ENCODE data around the gene ERBB3. TPM values are rescaled to one million over a fixed set of nuclear protein-coding genes. Genes with fewer than 3 reads are reported as not detected.

ERBB3 gene
- total and polyA plus RNA-seq, 2 of the 8 experiments (the other 6 are each of a cell fraction or from before 2014, with no cell fraction given): 33.9 to 52.4 TPM

DNA sequence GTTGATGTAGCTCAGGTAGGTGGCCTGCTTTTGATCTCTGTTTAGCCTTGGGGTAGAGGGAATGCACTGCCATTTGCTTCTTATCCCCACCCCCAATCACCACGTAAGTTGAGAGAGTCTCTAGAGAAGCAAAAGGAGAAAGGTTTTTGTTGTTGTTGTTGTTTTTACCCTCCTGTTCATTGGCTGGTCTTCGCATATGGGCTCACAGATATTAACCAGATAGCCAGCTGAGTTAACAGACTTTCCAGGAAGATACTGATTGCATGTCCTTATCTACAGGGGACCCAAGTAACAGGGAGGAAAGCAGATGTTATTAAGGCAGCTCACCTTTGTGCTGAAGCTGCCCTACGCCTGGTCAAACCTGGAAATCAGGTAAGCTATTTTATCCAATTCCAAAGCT lies 27.3 kb downstream of the ERBB3 start (continued):
- TF ChIP-seq PHF8 (conservative IDR thresholded peaks at IDR 0.05; ENCODE audit: low read depth, low read length): no peak
- no peak for TF ChIP-seq SP4 (IDR thresholded peaks at IDR 0.05; ENCODE audit: low read length)
- TF ChIP-seq TBP (IDR thresholded peaks at IDR 0.05; ENCODE audit: low read depth, low read length): no peak
- no peak for TF ChIP-seq GTF2F1 (IDR thresholded peaks at IDR 0.05; ENCODE audit: borderline replicate concordance, low read depth, low read length)
- TF ChIP-seq RNF2 (IDR thresholded peaks at IDR 0.05; ENCODE audit: borderline replicate concordance, low read depth, low read length, missing control alignments, poor library complexity, severe bottlenecking): no peak
- no peak for TF ChIP-seq SUZ12 (IDR thresholded peaks at IDR 0.05; ENCODE audit: low read length)
- no peak for TF ChIP-seq SRF (IDR thresholded peaks at IDR 0.05; ENCODE audit: low read depth, low read length)

Data from H1 (cell line).